ENCODE results near the gene ANKRD13B. TPM values are rescaled to one million over a fixed set of nuclear protein-coding genes. Genes with fewer than 3 reads are reported as not detected.

The ANKRD13B gene
- total RNA-seq, 1 experiment from 2014 or later: 45.5 TPM

DNA sequence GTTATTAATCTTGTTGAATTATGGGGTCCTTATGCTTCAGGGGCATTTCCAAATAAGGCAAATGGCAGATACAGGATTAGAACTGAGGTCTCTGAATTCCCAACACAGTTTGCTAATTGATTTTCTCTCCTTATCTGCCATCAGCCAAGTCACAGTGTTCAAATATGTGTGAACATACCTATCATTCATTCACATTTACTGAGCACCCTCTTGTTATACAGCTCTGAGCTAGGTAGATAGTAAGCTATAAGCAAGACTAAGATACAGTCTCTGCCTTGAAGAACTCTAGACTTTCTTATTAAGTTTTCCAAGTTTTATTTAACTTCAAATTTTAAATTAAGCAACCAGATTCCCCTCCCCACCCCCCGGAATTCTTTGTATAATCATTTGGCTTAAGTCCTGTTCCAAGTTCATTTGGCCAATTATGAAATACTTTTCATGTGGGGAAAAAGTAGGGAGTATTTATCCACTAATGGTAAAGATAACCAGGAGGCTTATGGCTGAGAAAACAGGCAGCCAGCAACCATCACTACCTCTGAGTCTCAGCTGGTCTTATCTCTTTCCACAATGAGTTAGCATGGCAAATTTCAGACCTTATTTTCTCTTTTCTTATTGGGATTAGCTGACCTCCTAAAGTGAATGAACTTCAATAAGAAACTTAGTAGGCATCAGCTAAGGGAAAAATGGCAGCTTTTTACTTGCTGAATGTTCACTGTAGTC, 61.2 kb downstream of the ANKRD13B start (continued):
- TF ChIP-seq ZNF138 (CRISPR knock-in tag; conservative IDR thresholded peaks at IDR 0.05): no peak
- no peak for TF ChIP-seq FOXK1 (CRISPR knock-in tag; IDR thresholded peaks at IDR 0.05)
- TF ChIP-seq ZNF263 (CRISPR knock-in tag; IDR thresholded peaks at IDR 0.05; ENCODE audit: low read depth): no peak
- no peak for TF ChIP-seq OVOL2 (CRISPR knock-in tag; IDR thresholded peaks at IDR 0.05; ENCODE audit: borderline replicate concordance)
- TF ChIP-seq, protein P1, sequence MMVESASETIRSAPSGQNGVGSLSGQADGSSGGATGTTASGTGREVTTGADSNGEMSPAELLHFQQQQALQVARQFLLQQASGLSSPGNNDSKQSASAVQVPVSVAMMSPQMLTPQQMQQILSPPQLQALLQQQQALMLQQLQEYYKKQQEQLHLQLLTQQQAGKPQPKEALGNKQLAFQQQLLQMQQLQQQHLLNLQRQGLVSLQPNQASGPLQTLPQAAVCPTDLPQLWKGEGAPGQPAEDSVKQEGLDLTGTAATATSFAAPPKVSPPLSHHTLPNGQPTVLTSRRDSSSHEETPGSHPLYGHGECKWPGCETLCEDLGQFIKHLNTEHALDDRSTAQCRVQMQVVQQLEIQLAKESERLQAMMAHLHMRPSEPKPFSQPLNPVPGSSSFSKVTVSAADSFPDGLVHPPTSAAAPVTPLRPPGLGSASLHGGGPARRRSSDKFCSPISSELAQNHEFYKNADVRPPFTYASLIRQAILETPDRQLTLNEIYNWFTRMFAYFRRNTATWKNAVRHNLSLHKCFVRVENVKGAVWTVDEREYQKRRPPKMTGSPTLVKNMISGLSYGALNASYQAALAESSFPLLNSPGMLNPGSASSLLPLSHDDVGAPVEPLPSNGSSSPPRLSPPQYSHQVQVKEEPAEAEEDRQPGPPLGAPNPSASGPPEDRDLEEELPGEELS (CRISPR knock-in tag; IDR thresholded peaks at IDR 0.05): no peak

DNA sequence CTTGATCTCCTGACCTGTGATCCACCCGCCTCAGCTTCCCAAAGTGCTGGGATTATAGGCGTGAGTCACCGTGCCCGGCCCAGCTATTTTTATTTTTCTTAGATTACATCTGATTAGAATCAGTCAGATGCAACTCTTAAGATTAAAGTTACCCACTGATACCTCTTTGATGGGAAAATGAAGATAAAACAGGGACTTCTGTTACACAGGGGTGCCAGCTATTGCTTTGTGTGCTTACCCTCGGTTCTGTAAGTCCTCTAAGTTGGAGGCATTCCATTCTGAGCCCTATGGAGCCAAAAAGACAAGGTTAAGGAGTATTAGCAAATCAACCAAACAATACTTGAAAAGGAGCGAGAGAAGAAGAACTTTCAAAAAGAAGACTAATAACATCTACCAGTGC, 62.4 kb downstream of the ANKRD13B start:
- no peak overlapping the region for H3K27ac Mint-ChIP-seq
- H3K4me3 Mint-ChIP-seq: no peak overlapping the region
- H3K4me1 Mint-ChIP-seq: no peaks in the 10 kb centered on the region
- CTCF ChIA-PET: interaction anchor here (0.6 to 1.5 kb wide), 3 partner anchors 16 to 438 kb away, joined by 3 to 4 read pairs (median 3); no protein-coding TSS in a partner anchor
- TF ChIP-seq, protein P2, sequence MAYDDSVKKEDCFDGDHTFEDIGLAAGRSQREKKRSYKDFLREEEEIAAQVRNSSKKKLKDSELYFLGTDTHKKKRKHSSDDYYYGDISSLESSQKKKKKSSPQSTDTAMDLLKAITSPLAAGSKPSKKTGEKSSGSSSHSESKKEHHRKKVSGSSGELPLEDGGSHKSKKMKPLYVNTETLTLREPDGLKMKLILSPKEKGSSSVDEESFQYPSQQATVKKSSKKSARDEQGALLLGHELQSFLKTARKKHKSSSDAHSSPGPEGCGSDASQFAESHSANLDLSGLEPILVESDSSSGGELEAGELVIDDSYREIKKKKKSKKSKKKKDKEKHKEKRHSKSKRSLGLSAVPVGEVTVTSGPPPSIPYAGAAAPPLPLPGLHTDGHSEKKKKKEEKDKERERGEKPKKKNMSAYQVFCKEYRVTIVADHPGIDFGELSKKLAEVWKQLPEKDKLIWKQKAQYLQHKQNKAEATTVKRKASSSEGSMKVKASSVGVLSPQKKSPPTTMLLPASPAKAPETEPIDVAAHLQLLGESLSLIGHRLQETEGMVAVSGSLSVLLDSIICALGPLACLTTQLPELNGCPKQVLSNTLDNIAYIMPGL (CRISPR knock-in tag; IDR thresholded peaks at IDR 0.05): no peak
- TF ChIP-seq, protein P3, sequence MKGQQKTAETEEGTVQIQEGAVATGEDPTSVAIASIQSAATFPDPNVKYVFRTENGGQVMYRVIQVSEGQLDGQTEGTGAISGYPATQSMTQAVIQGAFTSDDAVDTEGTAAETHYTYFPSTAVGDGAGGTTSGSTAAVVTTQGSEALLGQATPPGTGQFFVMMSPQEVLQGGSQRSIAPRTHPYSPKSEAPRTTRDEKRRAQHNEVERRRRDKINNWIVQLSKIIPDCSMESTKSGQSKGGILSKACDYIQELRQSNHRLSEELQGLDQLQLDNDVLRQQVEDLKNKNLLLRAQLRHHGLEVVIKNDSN (CRISPR knock-in tag; IDR thresholded peaks at IDR 0.05): no peak
- TF ChIP-seq FOXK1 (CRISPR knock-in tag; IDR thresholded peaks at IDR 0.05) (no peak), ZNF121 (CRISPR knock-in tag; IDR thresholded peaks at IDR 0.05) (no peak), OVOL2 (CRISPR knock-in tag; IDR thresholded peaks at IDR 0.05; ENCODE audit: borderline replicate concordance) (no peak), ZBTB21 (CRISPR knock-in tag; IDR thresholded peaks at IDR 0.05; ENCODE audit: borderline replicate concordance) (no peak), JAZF1 (CRISPR knock-in tag; IDR thresholded peaks at IDR 0.05) (no peak)
- TF ChIP-seq, protein P4, sequence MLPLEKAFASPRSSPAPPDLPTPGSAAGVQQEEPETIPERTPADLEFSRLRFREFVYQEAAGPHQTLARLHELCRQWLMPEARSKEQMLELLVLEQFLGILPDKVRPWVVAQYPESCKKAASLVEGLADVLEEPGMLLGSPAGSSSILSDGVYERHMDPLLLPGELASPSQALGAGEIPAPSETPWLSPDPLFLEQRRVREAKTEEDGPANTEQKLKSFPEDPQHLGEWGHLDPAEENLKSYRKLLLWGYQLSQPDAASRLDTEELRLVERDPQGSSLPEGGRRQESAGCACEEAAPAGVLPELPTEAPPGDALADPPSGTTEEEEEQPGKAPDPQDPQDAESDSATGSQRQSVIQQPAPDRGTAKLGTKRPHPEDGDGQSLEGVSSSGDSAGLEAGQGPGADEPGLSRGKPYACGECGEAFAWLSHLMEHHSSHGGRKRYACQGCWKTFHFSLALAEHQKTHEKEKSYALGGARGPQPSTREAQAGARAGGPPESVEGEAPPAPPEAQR (CRISPR knock-in tag; IDR thresholded peaks at IDR 0.05): no peak
- TF ChIP-seq, protein P5, sequence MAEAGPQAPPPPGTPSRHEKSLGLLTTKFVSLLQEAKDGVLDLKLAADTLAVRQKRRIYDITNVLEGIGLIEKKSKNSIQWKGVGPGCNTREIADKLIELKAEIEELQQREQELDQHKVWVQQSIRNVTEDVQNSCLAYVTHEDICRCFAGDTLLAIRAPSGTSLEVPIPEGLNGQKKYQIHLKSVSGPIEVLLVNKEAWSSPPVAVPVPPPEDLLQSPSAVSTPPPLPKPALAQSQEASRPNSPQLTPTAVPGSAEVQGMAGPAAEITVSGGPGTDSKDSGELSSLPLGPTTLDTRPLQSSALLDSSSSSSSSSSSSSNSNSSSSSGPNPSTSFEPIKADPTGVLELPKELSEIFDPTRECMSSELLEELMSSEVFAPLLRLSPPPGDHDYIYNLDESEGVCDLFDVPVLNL (CRISPR knock-in tag; IDR thresholded peaks at IDR 0.05; ENCODE audit: borderline replicate concordance, low read depth): no peak
- DNase-seq (ENCODE audit: low spot score) (no peak), ATAC-seq (no peak)
- H3K27me3 Mint-ChIP-seq (ENCODE audit: low read depth): no peaks in the 10 kb centered on the region
- POLR2A ChIA-PET: no interaction called here
- H3K9me3 Mint-ChIP-seq: no peaks in the 10 kb centered on the region
- no peaks in the 10 kb centered on the region; the same call in 1 of the 2 replicates for H3K36me3 Mint-ChIP-seq

DNA sequence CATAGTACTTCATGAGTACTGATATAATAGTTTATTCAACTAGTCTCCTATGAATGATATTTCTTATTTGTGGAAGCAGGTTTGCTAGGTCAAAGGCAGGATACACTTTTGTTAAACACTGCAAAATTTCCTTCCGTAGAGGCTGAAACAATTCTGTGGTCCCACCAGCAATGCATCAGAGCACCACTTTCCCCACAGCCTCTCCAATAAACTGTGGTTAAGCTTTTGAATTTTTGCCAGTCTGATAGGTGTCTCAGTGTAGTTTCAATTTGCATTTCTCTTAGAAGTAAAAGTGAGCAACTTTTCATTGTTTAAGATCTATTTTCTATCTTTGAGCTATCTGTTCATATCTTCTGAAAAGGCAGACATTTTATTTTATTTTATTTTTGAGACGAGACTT, 66.2 kb downstream of the ANKRD13B start:
- CTCF ChIA-PET: interaction anchor here (1.0 kb wide), 1 partner anchor 20 kb away, joined by 4 read pairs; no protein-coding TSS in a partner anchor
- H3K27ac Mint-ChIP-seq: 0 out of 2 replicates have a peak overlapping the region, but pooled peaks have one; percentile 23
- POLR2A ChIA-PET: no interaction called here
- no peak overlapping the region for H3K4me3 Mint-ChIP-seq
- ATAC-seq (no peak), DNase-seq (ENCODE audit: low spot score) (no peak)
- H3K36me3 Mint-ChIP-seq: peaks cover 3% of the 10 kb centered on the region
- peaks cover 6% of the 10 kb centered on the region for H3K4me1 Mint-ChIP-seq
- no peaks in the 10 kb centered on the region for H3K27me3 Mint-ChIP-seq (ENCODE audit: low read depth)
- H3K9me3 Mint-ChIP-seq: no peaks in the 10 kb centered on the region
- no peak for TF ChIP-seq JAZF1 (CRISPR knock-in tag; IDR thresholded peaks at IDR 0.05)
- TF ChIP-seq SP1 (CRISPR knock-in tag; conservative IDR thresholded peaks at IDR 0.05): no peak
- TF ChIP-seq, protein P6, sequence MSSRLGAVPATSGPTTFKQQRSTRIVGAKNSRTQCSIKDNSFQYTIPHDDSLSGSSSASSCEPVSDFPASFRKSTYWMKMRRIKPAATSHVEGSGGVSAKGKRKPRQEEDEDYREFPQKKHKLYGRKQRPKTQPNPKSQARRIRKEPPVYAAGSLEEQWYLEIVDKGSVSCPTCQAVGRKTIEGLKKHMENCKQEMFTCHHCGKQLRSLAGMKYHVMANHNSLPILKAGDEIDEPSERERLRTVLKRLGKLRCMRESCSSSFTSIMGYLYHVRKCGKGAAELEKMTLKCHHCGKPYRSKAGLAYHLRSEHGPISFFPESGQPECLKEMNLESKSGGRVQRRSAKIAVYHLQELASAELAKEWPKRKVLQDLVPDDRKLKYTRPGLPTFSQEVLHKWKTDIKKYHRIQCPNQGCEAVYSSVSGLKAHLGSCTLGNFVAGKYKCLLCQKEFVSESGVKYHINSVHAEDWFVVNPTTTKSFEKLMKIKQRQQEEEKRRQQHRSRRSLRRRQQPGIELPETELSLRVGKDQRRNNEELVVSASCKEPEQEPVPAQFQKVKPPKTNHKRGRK (CRISPR knock-in tag; IDR thresholded peaks at IDR 0.05; ENCODE audit: borderline replicate concordance): no peak
- TF ChIP-seq NR1H2 (CRISPR knock-in tag; IDR thresholded peaks at IDR 0.05): no peak
- TF ChIP-seq, protein P7, sequence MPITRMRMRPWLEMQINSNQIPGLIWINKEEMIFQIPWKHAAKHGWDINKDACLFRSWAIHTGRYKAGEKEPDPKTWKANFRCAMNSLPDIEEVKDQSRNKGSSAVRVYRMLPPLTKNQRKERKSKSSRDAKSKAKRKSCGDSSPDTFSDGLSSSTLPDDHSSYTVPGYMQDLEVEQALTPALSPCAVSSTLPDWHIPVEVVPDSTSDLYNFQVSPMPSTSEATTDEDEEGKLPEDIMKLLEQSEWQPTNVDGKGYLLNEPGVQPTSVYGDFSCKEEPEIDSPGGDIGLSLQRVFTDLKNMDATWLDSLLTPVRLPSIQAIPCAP (CRISPR knock-in tag; IDR thresholded peaks at IDR 0.05): no peak
- no peak for TF ChIP-seq NR2C2 (CRISPR knock-in tag; IDR thresholded peaks at IDR 0.05)

Data from WTC11 (cell line).